H9 (cell line): ENCODE measurements around the gene ZNF488. TPM values are rescaled to one million over a fixed set of nuclear protein-coding genes. Genes with fewer than 3 reads are reported as not detected.

Source experiments
- DNase-seq: peaks from one replicate; pipeline ENCODE4 v3.0.0-alpha.2; 2017
- H2AFZ ChIP-seq: one replicate; pipeline ENCODE4 v1.6.1; 2013; ENCODE audit warnings: mild to moderate bottlenecking, low read length, control low read depth, moderate library complexity
- H2AK5ac ChIP-seq: 2 replicates; pipeline ENCODE4 v1.6.1; 2013; ENCODE audit warnings: low read length, control low read depth, mixed read lengths; ENCODE audit not compliant: insufficient read length
- H2BK120ac ChIP-seq: one replicate; pipeline ENCODE4 v1.6.1; 2013; ENCODE audit warnings: low read depth, mild to moderate bottlenecking, low read length, control low read depth, inconsistent platforms; ENCODE audit not compliant: poor library complexity, severe bottlenecking
- H2BK12ac ChIP-seq: 2 replicates; pipeline ENCODE4 v1.6.1; 2013; ENCODE audit warnings: low read length, control low read depth, mixed read lengths, low read depth; ENCODE audit not compliant: insufficient read length
- H2BK15ac ChIP-seq: 2 replicates; pipeline ENCODE4 v1.6.1; 2013; ENCODE audit warnings: low read depth, low read length, control low read depth
- H2BK20ac ChIP-seq: one replicate; pipeline ENCODE4 v1.6.1; 2013; ENCODE audit warnings: low read depth, mild to moderate bottlenecking, low read length, control low read depth, inconsistent platforms; ENCODE audit not compliant: poor library complexity, severe bottlenecking
- H2BK5ac ChIP-seq: 2 replicates; pipeline ENCODE4 v1.6.1; 2013; ENCODE audit warnings: low read length, control low read depth, mixed read lengths; ENCODE audit not compliant: insufficient read length
- H3K14ac ChIP-seq: 2 replicates; pipeline ENCODE4 v1.6.1; 2013; ENCODE audit warnings: low read length, control low read depth; ENCODE audit not compliant: insufficient read depth
- H3K18ac ChIP-seq: 2 replicates; pipeline ENCODE4 v1.6.1; 2013; ENCODE audit warnings: low read depth, mild to moderate bottlenecking, mixed read lengths, low read length, control low read depth; ENCODE audit not compliant: insufficient read length
- H3K23ac ChIP-seq: 2 replicates; pipeline ENCODE4 v1.6.1; 2013; ENCODE audit warnings: low read length, control low read depth, mixed read lengths, low read depth; ENCODE audit not compliant: insufficient read length
- H3K23me2 ChIP-seq: 2 replicates; pipeline ENCODE4 v1.6.1; 2013; ENCODE audit warnings: low read depth, mild to moderate bottlenecking, mixed read lengths, low read length, control low read depth; ENCODE audit not compliant: insufficient read length, poor library complexity, severe bottlenecking
- H3K27ac ChIP-seq: 2 replicates; pipeline ENCODE4 v1.5.1; 2013; ENCODE audit warnings: low read length, control low read depth, mixed read lengths, low read depth; ENCODE audit not compliant: insufficient read length
- H3K27me3 ChIP-seq: 2 replicates; pipeline ENCODE4 v1.6.1; 2013; ENCODE audit warnings: low read length, control low read depth, inconsistent platforms; ENCODE audit not compliant: insufficient read depth
- H3K4ac ChIP-seq: 2 replicates; pipeline ENCODE4 v1.6.1; 2013; ENCODE audit warnings: low read depth, mild to moderate bottlenecking, control low read depth, inconsistent platforms, low read length, moderate library complexity
- H3K4me1 ChIP-seq: 2 replicates; pipeline ENCODE4 v1.6.1; 2013; ENCODE audit warnings: low read length, control low read depth, inconsistent platforms; ENCODE audit not compliant: insufficient read depth
- H3K4me2 ChIP-seq: 2 replicates; pipeline ENCODE4 v1.6.1; 2013; ENCODE audit warnings: low read length, control low read depth, mixed read lengths; ENCODE audit not compliant: insufficient read length, insufficient read depth
- H3K56ac ChIP-seq: 2 replicates; pipeline ENCODE4 v1.6.1; 2013; ENCODE audit warnings: low read depth, mild to moderate bottlenecking, mixed read lengths, low read length, control low read depth; ENCODE audit not compliant: insufficient read length
- H3K79me1 ChIP-seq: 2 replicates; pipeline ENCODE4 v1.6.1; 2013; ENCODE audit warnings: low read depth, mild to moderate bottlenecking, moderate library complexity, low read length, control low read depth, inconsistent platforms; ENCODE audit not compliant: insufficient read depth, poor library complexity, severe bottlenecking
- H3K79me2 ChIP-seq: 2 replicates; pipeline ENCODE4 v1.6.1; 2013; ENCODE audit warnings: low read length, control low read depth, inconsistent platforms; ENCODE audit not compliant: insufficient read depth
- H3K9ac ChIP-seq: 2 replicates; pipeline ENCODE4 v1.6.1; 2013; ENCODE audit warnings: low read length, control low read depth, mixed read lengths; ENCODE audit not compliant: insufficient read length; ENCODE audit errors: extremely low read depth
- H3K9me3 ChIP-seq: one replicate; pipeline ENCODE4 v1.6.1; 2013; ENCODE audit warnings: low read depth, low read length, inconsistent platforms; ENCODE audit not compliant: control insufficient read depth
- H3T11ph ChIP-seq: one replicate; pipeline ENCODE4 v1.6.1; 2013; ENCODE audit warnings: mild to moderate bottlenecking, low read length, control low read depth, inconsistent platforms
- H4K20me1 ChIP-seq: one replicate; pipeline ENCODE4 v1.6.1; 2013; ENCODE audit not compliant: control insufficient read depth, insufficient read length, insufficient read depth
- H4K5ac ChIP-seq: 2 replicates; pipeline ENCODE4 v1.6.1; 2013; ENCODE audit warnings: low read depth, mild to moderate bottlenecking, mixed read lengths, low read length, control low read depth; ENCODE audit not compliant: insufficient read length
- H4K8ac ChIP-seq: replicated peaks from 2 replicates; pipeline ENCODE4 v1.6.1; 2013; ENCODE audit warnings: low read length, control low read depth, mixed read lengths, low read depth; ENCODE audit not compliant: insufficient read length
- H4K91ac ChIP-seq: 2 replicates; pipeline ENCODE4 v1.6.1; 2013; ENCODE audit warnings: low read depth, mild to moderate bottlenecking, moderate library complexity, mixed read lengths, low read length, control low read depth; ENCODE audit not compliant: insufficient read length
- H3K27ac Mint-ChIP-seq, 3 experiments: 2 replicates in 2 of 3; 3 replicates in 1 of 3; pipeline ENCODE4 v1.8.0; 2020 to 2021; ENCODE audit warnings: mixed read lengths in 3 of 3, mild to moderate bottlenecking in 1 of 3, moderate library complexity in 1 of 3
- H3K27me3 Mint-ChIP-seq: 2 replicates; pipeline ENCODE4 v1.8.0; 2021; ENCODE audit warnings: low read depth, mild to moderate bottlenecking, moderate library complexity, mixed read lengths
- H3K36me3 Mint-ChIP-seq, 3 experiments: 2 replicates in 2 of 3; 3 replicates in 1 of 3; pipeline ENCODE4 v1.8.0; 2020 to 2021; ENCODE audit warnings: low read depth in 3 of 3, mixed read lengths in 3 of 3; ENCODE audit not compliant: insufficient read depth in 1 of 3
- H3K4me1 Mint-ChIP-seq, 2 experiments: 2 replicates each; pipeline ENCODE4 v1.8.0; 2020; ENCODE audit warnings: mixed read lengths in 2 of 2
- H3K4me3 Mint-ChIP-seq, 2 experiments: 2 replicates in 1 of 2; 3 replicates in 1 of 2; pipeline ENCODE4 v1.8.0; 2020 to 2021; ENCODE audit warnings: mild to moderate bottlenecking in 2 of 2, mixed read lengths in 2 of 2, moderate library complexity in 1 of 2
- H3K9me3 Mint-ChIP-seq, 2 experiments: 2 replicates in 1 of 2; 3 replicates in 1 of 2; pipeline ENCODE4 v1.8.0; 2020; ENCODE audit warnings: mild to moderate bottlenecking in 2 of 2, mixed read lengths in 2 of 2, moderate library complexity in 1 of 2
- WGBS: extraction: QIAGEN DNeasy Blood & Tissue Kit; methylation state at CpG from one replicate; pipeline ENCODE4 v1.1.7; 2013; ENCODE audit warnings: missing lambda C conversion rate, low lambda C conversion rate, mixed read lengths; ENCODE audit not compliant: insufficient read length; ENCODE audit errors: extremely low coverage; 5-methylcytosine and 5-hydroxymethylcytosine counted together
- total RNA-seq: library from RNA; stranded (reverse); gene quantifications from 2 replicates; pipeline ENCODE4 v1.2.1, GENCODE V29; 2021
- TF ChIP-seq, protein P1 (sequence below): fragments of 200-600 bp; sonication (generic); conservative IDR thresholded peaks from 3 replicates; pipeline ENCODE4 v1.8.0; 2021; ENCODE audit warnings: antibody characterized with exemption, mild to moderate bottlenecking

ZNF488 gene
- total RNA-seq, 1 experiment from 2014 or later = 2.9 TPM

DNA sequence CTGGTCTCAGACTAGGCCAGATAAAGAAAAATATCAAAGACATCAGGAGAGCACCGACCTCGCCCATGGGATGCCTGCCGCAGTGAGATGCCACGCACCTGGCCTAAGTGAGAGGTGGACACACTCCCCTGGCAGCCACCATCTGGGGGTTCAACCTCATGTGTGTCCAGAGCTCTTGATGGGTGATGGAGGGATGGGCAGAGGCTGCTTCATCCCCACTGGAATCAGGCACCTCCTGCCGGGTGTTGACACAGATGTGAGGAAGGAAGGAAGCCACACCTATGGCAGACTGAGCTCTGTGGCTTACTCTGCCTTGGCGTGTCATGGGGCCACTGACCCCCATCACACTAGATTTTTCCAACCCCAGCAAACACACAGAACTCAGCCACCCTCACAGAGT lies 11.4 kb downstream of the ZNF488 start:
- H3K36me3 Mint-ChIP-seq = no peaks in the 10 kb centered on the region
- Histone ChIP-seq H3K4me1 (peaks cover 6% of the 10 kb centered on the region; the same call in 1 of the 2 replicates), H3K23me2 (no peaks in the 10 kb centered on the region), H3K79me2 (no peaks in the 10 kb centered on the region), H3K9ac (no peak overlapping the region), H2AFZ (no peak overlapping the region), H3K18ac (no peak overlapping the region), H3K79me1 (no peaks in the 10 kb centered on the region), H2BK15ac (no peak overlapping the region), H3K27me3 (no peaks in the 10 kb centered on the region), H3K9me3 (no peaks in the 10 kb centered on the region), H2BK20ac (no peak overlapping the region), H3K23ac (no peak overlapping the region), H2AK5ac (no peak overlapping the region), H2BK12ac (no peak overlapping the region), H4K20me1 (no peaks in the 10 kb centered on the region), H4K8ac (no peak overlapping the region), H3T11ph (no peak overlapping the region), H4K5ac (no peak overlapping the region), H4K91ac (no peak overlapping the region), H2BK120ac (no peak overlapping the region), H3K27ac (no peak overlapping the region), H2BK5ac (no peak overlapping the region), H3K14ac (no peak overlapping the region), H3K4me2 (no peak overlapping the region), H3K4ac (no peak overlapping the region), H3K56ac (no peak overlapping the region)
- peak; percentile 15 for DNase-seq
- peaks cover 12 to 24% of the 10 kb centered on the region in 2 experiments for H3K4me1 Mint-ChIP-seq
- H3K4me3 Mint-ChIP-seq = no peak overlapping the region; a peak in 1 of 5 replicates
- H3K9me3 Mint-ChIP-seq = no peaks in the 10 kb centered on the region
- WGBS = no CpG with 5 or more reads among the region's 6 CpGs
- TF ChIP-seq, protein P1, sequence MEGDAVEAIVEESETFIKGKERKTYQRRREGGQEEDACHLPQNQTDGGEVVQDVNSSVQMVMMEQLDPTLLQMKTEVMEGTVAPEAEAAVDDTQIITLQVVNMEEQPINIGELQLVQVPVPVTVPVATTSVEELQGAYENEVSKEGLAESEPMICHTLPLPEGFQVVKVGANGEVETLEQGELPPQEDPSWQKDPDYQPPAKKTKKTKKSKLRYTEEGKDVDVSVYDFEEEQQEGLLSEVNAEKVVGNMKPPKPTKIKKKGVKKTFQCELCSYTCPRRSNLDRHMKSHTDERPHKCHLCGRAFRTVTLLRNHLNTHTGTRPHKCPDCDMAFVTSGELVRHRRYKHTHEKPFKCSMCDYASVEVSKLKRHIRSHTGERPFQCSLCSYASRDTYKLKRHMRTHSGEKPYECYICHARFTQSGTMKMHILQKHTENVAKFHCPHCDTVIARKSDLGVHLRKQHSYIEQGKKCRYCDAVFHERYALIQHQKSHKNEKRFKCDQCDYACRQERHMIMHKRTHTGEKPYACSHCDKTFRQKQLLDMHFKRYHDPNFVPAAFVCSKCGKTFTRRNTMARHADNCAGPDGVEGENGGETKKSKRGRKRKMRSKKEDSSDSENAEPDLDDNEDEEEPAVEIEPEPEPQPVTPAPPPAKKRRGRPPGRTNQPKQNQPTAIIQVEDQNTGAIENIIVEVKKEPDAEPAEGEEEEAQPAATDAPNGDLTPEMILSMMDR = no peak
- H3K27ac Mint-ChIP-seq = peak overlapping the region in 2 of 3 experiments; percentile 68 to 77; a peak in 3 of 7 replicates
- H3K27me3 Mint-ChIP-seq = no peaks in the 10 kb centered on the region
